GM19099 (cell line): ENCODE data around the gene DSG2.

Source experiments
- POLR2A ChIP-seq: IDR thresholded peaks from 3 replicates; pipeline ENCODE4 v1.6.1; 2011; ENCODE audit warnings: low read depth; ENCODE audit not compliant: insufficient read length; ENCODE audit errors: extremely low read depth

The DSG2 gene

DNA sequence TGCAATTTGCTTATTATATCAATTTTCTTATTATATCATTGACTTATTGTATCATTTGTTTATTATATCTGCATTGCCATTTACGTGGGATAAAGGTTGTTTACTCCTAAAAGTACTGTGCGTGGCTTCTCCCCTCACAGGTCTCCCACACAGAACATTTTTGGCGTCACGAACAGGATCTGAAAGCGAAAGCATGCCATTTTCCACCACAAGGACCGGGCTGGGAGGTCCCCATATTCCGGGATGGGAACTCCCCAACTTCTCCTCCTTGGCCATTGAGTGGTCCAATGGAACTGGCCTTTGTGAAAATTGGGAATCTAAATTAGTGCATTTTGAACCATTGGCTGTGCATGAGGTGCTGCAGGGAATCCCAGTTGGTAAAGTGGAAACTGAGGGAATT is 4.8 kb upstream of the DSG2 start:
- no peak for TF ChIP-seq POLR2A

DNA sequence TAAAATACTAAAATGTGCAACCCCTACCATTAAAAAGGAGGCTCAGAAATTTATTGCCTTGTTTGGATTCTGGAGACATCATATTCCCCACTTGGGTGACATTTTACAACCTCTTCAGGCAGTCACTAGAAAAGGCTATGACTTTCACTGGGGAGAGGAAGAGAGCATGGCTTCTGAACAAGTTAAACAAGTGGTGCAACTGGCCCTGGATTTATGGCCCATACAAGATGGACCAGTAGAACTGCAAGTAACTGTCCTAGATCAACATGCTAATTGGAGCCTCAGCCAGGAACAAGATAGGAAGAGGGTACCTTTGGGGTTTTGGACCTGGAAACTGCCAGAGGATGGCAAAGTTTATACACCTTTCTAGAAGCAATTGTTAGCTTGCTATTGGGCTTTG is 4.0 kb upstream of the DSG2 start:
- TF ChIP-seq POLR2A, result no peak

DNA sequence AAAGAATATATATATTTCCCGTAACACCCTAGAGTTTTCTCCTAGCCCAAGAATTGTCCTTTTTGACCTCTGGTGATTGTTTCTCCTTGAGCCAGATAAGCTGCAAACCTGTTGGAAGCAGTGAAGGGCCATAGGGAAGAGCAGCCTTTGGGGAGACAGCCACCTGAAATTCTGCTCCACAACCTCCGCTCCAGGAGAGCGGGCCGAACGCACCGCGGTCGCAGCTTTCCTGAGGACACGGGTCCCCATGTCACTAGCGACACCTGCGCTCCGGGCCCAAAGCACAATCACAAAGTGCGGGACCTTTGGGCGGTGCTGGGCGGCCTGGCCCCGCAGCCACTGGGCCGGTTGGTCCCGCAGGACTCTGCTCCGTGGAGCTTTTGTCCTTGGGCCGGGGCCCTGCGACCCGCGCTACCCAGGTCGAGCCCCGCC is 557 bp upstream of the DSG2 start:
- no peak for TF ChIP-seq POLR2A

DNA sequence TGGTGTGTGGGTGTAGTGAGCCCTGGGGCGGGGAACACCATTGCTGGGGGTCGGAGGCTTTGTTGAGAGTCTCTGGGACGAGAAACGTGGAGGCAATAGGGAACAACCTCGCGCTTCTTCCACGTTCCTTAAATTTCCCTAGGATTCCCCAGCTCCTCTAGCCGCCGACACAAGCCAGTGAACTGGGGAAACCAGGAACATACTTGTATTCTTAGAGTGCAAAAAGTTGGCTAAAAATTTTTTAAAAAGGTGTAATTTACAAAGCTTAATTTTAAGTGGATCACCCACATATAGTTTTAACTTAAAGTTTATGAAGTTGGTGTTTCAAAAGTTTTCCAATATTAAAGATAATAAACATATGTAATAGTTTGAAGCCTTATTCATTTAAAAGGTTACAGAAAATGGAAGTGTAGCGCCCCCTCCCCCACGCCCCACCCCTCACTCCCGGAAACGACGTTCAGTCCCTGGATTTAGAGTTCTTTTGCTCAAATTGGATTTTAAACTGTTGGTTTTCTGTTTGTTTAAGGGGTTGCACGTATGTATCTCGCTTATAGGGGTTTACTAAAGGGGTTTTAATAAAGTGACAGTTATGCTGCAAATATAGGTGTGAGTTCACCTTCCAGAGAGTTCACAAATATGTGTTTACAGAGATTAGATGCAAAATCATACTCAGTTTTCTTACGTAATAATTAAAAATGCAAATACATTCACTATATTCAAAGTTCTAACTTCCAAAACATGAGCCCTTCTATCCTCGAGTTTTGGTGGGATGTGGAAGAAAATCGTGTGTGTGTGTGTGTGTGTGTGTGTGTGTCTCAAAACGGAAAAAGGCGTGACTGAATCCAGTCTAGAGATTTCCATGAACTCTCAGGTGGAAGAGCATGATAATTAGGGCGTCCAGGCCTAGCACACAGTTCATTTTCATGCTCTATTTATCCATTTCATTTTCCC is 872 bp downstream of the DSG2 start:
- no peak for TF ChIP-seq POLR2A

DNA sequence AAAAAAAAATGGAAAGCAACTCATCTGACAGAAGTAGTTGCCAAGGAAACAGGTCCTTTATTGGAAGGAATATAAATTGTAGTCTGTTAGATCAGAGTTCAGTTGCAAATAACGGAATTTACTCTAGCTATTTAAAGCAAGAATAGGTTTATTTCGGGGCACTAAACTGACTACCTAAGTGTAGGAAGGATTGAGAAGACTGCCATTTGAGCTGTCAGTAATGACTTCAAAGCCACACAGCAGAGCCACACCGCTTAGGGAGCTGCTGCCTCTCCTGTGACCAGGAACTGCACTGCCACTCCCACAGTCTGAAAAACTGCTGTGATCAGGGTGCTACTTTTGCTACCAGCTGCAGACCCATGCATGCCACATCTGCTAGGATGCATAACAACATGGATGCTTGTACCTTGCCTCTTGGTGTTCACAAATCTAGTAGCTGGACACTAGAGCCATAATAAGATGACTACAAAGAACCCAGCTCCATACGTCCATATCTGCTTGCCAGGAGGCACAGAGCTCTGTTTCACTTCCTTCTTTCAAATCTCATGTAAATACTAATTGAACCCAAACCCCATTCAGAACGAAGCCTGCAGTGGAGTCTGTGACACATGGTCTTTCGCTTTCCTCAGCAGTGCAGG is 2.2 kb downstream of the DSG2 start:
- TF ChIP-seq POLR2A, result peak; percentile 57

DNA sequence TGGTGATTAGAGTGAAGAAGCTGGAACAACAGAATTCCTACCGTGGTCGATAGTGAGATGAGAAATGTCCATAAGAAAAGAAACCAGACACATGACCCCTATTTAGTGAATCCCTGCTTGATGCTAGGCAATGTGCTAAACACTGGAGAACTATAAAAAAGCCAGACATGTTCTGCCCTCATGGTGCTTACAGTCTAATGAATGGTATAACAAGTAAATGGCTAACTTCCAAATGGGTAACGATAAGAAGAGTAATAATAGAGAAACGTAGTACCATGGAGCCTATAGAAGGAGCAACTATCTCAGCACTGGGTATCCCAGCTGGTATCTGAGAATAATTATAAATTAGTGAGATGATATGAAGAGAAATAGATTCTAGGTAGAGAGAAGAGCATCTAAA is 5.0 kb downstream of the DSG2 start:
- no peak for TF ChIP-seq POLR2A

DNA sequence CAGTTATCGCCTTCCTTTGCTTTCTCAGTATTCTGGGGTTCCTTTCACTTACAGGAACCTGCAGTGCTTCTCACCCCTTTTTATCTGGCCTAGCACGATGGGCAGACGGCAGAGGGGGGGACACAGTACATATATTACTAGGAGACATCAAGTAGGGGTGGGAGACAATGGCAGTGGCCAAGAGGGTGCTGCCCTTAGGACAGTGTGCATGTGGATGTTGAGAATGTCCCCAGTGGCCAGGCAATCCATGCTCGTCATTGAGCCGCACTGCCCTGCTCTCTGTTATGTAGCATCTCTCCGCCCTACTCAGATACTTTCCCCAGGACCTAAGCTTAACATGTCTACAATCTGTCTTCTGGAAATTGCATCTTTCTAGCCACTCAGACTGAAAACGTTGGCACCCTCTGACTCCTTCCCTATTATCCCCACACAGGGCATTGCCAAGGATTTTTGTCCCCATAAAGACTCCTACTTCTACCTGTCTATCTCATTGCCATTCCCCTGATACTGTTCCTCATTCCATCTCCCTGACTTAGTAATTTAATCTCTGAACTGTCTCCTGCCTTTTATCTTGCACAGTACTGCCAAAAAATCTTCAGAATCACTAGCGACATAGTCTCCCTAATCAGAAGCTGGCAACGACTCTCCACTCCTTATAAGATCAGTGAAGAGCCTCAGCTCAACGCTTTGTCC is 6.6 kb downstream of the DSG2 start:
- TF ChIP-seq POLR2A, result no peak

DNA sequence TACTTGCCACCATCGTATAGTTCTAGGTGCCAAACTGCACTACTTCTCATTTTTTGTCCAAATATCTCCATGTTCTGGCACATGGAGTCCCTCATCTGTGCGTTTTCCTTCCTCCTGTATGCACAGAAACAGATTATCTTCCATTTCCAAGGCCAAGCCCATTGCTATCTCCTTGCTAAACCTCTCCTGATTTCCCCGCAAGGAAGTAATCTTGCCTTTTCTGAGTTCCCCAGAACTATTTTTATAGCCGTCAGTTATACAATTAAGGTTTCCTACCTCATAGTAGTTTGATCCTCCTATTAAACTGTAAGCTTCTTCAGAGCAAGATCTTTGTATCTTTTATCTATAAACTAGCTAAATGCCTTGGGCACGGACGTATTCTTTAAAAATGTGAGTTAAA is 7.2 kb downstream of the DSG2 start:
- no peak for TF ChIP-seq POLR2A

DNA sequence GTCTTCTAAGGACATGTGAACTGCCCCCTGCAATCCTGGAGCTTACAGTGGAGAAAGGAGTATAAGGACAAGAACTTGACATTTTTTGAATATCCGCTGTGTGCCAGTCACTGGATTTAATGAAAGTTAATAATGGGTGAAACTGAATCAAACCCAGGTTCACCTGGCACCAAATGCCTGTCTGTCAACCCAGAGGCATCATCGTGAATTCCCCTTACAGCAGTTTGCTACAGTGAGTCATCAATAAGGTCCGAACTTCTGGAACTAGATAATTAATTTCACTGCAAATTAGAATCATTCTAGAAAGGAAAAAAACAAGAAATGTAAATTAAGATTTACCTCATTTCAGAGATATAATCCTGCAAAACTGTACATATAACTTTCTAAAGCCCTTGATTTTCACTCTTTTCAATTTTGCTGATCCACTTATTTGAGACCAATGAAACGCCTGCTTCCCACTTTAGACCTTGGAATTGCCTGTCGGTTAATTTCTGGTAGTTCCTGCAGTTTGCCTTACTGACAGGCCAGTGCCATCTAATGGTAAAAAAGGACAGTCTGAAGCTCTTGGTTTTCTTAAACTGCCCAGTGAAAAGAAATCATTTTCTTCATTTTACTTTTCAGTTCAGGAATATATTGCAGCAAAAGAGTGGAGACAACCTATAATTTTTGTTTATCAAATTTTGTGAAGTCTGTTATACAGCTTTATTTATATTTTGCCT is 8.2 kb downstream of the DSG2 start:
- no peak for TF ChIP-seq POLR2A

DNA sequence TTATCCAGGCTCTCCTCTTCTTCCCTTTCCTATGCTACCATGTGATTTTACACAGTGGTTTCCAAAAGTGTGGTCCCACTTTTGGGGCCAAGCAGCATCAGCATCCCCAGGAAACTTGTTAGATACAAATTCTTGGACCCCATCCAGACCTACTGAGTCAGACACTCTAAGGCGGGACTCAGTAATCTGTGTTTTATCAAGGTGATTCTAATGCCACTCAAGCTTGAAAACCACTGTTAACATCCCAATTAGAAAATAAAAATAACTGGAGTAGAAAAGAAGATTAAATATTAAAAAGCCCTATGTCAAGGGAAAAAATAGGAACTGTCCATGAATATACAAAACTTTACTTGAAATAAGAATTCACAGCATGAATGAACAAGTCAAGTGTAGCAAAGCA is 10.8 kb downstream of the DSG2 start:
- no peak for TF ChIP-seq POLR2A

DNA sequence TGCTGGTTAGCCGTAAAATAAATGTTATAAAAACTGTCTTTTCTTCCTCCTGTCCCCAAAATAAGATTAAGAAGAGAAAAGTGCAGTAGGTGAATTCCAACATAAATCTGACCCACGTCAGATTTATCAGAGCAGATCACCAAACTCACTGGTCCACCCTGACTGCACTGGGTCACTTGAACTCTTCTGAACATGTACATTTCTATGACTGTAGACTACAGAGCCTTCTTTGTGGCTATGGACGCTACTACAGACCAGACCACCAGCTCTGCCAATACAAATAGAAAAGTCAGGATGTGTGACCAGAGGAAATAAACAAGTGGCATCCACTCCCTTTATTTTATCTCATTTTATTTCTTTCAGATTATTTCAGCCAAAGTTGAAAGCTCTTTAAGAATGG is 11.6 kb downstream of the DSG2 start:
- TF ChIP-seq POLR2A, result no peak

DNA sequence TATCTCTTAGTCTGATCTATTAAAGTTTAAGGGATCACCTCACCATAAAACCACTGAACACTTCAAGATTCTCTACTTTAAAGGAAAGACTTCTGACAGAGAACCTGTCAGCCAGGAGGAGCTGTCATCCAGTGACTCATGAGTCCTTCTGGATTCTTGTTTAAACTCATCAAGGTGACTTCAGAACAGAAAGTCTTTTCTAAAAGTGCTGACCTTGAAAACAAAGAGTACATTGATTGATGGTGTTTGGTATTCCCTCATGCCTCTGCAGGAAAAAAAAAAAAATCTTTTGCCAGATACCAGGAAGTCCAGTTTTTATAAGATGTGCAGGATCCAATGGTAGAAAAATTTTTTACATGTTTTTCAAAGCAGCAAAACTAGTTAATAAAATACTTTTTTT is 12.3 kb downstream of the DSG2 start:
- TF ChIP-seq POLR2A, result no peak

DNA sequence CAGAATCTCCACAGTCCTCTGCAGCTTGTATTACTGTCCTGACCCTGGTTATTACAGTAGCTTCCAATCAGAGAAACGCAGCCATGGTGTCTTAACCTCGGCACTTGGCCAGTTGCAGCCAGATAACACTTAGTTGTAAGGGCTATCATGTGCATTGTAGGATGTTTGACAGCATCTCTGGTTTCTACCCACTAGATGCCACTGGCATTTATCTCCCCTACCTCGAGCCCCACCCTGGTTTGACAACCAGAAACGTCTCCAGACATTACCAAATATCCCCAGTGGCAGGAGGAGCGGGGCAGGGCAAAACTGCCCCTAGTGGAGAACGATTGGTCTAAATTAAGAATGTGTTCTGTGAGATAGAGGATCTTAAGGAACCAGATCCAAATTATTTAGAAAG is 13.1 kb downstream of the DSG2 start:
- no peak for TF ChIP-seq POLR2A

DNA sequence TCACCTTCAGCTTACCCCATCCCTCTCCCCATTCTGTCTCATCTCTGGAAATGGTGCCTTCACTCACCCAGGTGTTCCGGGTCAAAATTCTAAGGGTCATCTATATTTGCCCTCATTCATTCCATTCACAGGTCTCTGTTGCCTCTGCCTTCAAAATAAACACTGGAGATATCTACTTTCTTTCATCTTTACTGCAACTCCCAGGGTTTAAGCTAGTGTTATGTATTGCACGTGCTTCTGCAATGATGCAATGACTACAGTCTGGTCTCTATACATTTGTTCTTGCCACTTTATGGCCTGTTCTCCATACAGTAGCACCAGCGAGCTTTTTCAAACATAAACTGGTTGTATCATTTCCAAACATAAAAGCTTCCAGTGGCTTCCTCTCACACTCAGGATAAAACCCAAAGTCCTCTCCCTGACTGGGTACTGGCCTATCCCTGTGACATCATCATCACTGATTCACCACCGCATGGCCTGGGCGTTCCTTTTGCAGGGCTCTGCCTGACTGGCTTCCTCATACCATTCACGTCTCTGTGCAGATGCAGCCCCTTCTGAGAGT is 14.3 kb downstream of the DSG2 start:
- no peak for TF ChIP-seq POLR2A

DNA sequence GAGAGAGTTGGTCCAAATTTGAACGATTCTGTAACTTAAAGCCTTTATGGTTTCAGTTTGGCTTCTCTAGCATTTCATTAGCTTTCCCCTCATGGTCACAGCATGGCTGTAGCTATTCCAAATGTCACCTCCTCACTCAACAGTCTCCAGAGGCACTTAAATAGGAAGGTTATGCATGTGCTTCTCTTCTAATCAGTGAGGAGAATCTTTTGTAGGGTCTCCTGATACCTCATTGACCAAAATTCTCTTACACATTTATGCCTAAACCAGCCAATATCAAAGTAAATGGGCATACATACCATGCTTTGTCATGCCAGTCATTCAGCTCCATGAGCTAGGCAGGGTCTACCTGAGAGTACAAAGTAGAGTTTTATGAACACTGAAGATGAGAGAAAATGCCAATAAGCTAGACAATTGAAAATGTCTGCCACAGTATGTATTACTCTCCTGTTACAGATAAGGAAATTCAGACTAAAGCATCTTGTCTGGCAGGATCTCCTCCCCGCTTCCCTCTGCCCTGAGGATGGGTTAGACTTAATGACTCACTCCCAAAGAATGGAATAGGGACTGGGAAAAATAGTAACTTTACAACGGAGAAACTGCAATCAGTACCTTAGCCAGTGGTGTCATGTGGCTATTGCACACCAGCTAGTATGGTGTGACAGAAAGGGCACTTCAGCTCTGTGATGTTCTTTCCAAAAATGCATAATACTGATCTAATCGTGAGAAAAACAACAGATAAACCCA is 15.4 kb downstream of the DSG2 start:
- no peak for TF ChIP-seq POLR2A

DNA sequence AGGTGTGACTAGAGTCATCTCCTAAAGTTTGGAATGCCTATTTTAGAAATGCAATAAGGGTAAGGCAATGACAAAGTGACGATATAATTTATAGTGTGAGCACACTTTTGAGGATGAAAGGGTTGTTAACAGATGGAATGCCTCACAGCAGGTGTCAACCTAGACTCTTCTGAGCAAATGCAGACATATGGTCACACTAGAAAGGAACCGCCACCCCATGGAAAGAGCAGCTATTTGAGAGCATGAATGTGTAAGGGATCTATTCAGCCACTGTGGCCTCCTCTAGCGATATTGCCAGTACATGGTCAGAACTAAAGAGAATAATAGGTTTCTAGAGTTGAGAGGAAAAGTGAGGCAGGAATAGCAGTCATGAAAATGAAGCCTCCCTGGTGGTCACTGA is 18.5 kb downstream of the DSG2 start:
- no peak for TF ChIP-seq POLR2A
